Hypothalamus (tissue), 51 donors: ENCODE data around the gene TFAP2D.

Experiments
- DNase-seq, 51 donors: peaks; one replicate each; lab custom pipeline; 2025; lab: John Stamatoyannopoulos, UW

The TFAP2D gene

GRCh38 chr6:50816947-50817645 is 103.8 kb downstream of the TFAP2D start:
- no peak for DNase-seq

GRCh38 chr6:50817646-50817950 is 104.3 kb downstream of the TFAP2D start:
- no peak for DNase-seq

GRCh38 chr6:50818020-50818419 is 104.7 kb downstream of the TFAP2D start:
- DNase-seq: no peak

- no peak for DNase-seq
These were observed 105.3 kb downstream of the TFAP2D start, which contains the start of gene TFAP2B for GRCh38 chr6:50818673-50819072. TFAP2B (plus strand) TSS chr6:50818871; CDS start chr6:50818892, 21 bp downstream.

- no peak for DNase-seq
These were observed 106.2 kb downstream of the TFAP2D start for GRCh38 chr6:50819466-50819903.

- no peak for DNase-seq
These were observed 106.9 kb downstream of the TFAP2D start for GRCh38 chr6:50819904-50820868.

GRCh38 chr6:50820869-50821264 is 107.5 kb downstream of the TFAP2D start:
- DNase-seq: no peak

GRCh38 chr6:50821441-50822077 is 108.2 kb downstream of the TFAP2D start:
- peak in 1 of 51 donors; percentile 0 for DNase-seq

- no peak for DNase-seq
These were observed 108.8 kb downstream of the TFAP2D start for GRCh38 chr6:50822078-50822476.
